ENCODE data around the gene LRRC57.
A peak's percentile ranks its signal among the peaks of the same experiment; 100 is the strongest.
"Not testable (repeated sequence)": the region's sequence is repeated elsewhere in the genome, so short reads cannot be mapped to it uniquely, and the experiment has no call there.

Gene LRRC57

DNA sequence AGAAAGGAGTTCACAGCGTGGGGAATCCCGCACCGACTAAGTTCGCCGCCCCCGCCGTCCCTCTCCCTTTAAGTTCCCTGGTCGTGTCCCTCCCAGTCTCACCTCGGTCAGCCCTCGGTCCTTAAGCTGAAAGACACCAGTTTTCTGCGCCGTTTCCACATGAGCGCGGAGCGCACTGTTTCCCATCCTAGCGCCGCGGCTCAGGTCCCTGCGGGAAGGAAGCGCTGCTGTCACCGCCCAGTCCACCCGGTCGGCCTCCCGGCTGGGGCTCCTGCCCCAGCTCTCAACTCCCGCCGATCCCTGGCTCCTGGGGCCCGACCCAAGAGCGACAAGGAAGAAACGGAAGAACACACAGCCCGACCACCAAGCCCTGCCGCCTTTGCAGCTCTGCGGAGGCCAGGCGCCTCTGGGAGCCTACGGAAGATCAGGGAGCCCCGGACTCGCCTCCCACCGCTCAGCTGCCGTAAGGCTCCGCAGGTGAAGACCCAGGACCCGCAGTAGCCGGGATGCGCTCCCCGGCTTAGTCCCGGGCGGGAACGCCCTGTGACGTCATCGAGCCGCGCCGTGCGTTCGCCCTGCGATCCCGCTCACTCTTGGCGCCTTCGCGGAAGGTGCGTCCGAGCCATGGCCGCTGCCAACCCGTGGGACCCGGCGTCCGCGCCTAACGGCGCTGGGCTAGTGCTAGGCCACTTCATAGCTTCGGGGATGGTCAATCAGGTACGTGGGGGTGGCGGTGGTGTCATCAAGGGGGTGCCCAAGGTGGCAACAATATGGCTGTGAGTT lies at the start of gene LRRC57, which contains the start of gene HAUS2:
TSS of gene LRRC57 (minus strand) at position 545 of the 783 bp plus-strand sequence. CDS start at position 186, 359 bp downstream.
TSS of gene HAUS2 (plus strand) at position 590 of the 783 bp plus-strand sequence. CDS start at position 625, 35 bp downstream.
- peak; percentile 80 for DNase-seq

DNA sequence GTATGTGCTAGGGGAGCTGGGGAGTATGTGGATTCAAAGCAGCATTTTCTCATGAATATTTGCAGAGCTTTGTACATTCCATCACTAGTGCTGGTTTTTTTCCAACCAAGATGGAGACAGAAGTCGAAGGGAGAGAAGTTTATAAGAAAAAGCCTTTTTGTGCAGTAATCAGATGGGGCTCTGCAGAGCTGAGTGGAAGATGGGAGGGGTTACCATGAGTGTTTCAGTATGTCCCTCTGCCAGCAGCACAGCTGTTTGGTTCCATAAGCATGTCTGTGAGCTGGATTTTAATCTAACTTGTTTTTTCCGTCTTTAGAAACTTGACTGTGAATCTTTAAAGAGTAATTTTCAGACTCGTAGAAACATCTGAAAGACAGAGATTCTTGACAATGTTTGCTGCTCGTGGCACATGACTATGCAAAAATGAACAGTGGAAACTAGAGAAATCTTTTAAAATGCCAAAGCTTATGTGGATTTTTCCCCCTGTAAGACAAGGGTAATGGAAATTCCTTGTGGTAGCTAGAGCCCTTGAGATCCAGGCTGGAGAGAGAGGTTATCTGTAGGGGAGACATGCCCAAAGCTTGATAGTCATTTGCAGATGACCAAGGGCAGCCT lies 47.1 kb upstream of the LRRC57 start:
- DNase-seq: no peak

DNA sequence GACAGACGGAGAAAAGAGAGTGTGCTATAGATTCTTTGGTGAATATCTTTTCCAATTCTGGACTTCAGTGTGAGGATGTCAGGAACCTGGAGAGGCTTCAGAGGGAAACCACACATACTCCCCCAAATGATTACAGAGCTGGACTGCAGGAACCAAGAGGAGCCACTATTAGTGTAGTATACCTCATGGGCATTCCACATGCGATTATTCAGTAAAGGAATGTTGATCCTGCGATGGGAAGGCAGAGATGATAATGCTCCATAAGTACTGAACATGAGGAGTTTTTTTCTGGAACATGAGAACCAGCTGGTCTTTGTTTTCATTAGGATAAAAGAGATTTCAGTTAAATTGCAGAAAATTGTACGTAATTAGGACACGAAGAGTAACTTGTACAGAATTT lies 45.5 kb upstream of the LRRC57 start:
- DNase-seq: no peak

- DNase-seq: no peak
Measured at GRCh38 chr15:42593143-42593542, 44.5 kb upstream of the LRRC57 start.

GRCh38 chr15:42592716-42593115 lies 44.1 kb upstream of the LRRC57 start:
- no peak for DNase-seq

- DNase-seq: peak; percentile 36
Measured at GRCh38 chr15:42591238-42591934, 42.8 kb upstream of the LRRC57 start.

DNA sequence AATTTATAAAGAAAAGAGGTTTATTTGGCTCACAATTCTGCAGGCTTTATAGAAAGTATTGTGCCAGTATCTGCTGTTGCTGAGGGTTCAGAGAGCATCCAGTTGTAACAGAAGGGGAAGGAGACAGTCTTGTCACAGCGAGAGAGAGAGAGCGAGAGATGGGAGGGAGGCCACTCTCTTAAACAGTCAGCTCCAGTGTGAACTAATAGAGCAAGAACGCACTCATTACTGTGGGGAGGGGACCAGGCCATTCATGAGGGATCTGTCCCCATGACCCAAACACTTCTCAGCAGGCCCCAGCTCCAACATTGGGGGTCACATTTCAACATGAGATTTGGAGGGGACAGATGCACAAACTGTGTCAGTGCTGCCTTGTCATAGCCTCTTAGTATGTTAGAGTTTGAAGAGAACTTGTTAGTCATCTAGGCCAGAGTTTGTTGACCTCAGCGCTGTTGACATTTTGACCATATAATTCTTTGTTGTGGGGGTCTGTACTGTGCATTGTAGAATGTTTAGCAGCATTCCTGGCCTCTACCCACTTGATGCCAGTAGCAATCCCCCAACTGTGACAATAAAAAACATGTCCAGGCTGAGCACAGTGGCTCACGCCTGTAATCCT lies 42.1 kb upstream of the LRRC57 start:
- no peak for DNase-seq

- peak; percentile 44 for DNase-seq
Measured at GRCh38 chr15:42584031-42584765, 35.6 kb upstream of the LRRC57 start.

- peak; percentile 52 for DNase-seq
Measured at GRCh38 chr15:42582569-42583375, 34.2 kb upstream of the LRRC57 start.

GRCh38 chr15:42581272-42581730 lies 32.7 kb upstream of the LRRC57 start:
- peak; percentile 87 for DNase-seq

DNA sequence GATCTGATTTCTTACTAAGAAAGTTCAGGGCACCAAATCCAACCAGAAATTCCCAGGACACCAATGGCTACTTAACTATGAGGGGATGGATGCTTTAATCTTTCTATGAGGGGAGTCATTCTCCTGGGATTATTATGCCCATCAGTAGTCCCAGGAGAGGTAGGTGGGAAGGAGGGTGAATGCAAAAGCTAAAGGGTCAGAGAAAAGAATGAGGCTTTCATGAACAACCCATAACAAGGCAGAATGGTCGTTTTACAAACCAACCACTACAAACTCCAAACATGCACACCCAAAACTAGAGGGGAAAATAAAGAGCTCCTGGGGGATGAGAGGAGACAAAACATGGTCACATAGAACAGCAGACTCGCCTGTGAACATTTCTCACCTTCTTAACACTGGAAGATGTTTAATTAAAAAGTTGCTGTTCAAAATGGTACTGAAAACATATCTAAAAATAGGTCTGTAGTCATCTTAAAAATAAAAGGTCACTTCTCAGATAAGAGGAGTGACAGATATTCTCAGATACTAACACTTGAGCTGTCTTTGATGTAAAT lies 30.5 kb upstream of the LRRC57 start:
- DNase-seq: no peak

DNA sequence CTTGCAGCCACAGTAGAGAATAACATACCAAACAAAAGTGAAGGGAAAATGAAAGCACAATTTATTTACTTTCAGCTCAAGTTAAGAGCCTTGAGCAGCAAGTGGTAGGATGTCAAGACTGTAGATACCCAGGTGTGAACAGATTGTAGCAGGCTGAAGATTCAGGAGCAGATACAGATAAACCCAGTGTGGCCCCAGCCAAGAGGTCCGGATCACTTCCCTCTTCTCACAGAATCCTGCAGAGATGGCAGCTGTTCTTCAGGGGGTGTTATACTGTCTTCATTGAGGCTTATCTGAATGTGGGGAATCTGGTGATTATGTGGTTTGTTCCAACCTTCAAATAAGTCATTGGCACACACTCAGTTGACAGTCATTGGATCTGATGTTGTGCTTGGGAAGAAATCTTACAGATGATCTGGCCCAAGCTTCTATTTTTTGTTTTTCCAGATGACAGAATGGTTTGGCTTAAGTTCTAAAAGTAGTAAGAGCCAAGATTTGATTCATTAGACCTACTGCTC lies 29.0 kb upstream of the LRRC57 start:
- no peak for DNase-seq

DNA sequence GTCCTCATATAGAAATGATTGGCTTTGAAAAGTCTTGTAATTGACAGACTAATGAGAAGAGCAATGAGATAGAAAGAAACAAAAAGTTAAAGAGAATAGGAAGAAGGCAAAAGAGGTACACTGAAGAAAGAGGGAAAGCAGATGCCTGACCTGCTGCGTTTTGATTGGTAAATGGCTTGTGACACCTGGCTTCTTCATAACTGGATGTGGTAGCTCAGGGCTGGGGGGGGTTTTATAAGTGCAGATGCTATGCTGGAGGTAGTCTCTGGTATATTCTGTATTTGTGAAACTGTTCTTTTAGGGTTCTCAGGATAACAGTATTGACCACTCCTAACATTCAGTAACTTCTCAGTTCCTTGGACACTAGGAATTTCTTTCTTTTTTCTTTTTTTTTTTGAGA lies 28.2 kb upstream of the LRRC57 start:
- no peak for DNase-seq

DNA sequence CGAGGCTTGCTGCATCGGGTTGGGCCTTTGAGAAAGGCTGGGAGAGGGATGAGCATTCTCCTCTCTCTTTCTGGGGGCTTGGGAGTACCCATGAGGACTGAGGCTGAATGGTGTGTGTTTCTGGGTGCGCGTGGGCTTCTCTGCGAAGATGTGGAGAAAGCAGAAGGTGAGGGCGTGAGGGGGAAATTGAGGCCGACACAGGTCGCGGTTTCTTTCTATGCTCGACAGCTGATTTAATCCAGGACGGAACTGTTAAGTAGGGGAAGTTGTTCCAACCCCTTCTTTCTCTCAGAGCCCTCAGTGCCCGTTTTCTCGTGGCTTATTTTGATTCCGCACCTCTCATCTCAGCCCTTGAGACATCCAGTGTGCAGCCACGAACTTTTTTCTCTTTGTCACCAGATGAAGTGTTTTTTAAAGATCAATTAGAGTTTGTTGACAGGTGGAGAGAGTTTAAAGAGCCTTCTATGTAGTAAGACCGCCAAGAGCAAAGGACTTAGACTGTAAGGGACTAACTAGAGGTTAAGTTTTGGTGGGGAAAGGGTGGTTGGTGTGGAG lies 27.5 kb upstream of the LRRC57 start:
- no peak for DNase-seq

DNA sequence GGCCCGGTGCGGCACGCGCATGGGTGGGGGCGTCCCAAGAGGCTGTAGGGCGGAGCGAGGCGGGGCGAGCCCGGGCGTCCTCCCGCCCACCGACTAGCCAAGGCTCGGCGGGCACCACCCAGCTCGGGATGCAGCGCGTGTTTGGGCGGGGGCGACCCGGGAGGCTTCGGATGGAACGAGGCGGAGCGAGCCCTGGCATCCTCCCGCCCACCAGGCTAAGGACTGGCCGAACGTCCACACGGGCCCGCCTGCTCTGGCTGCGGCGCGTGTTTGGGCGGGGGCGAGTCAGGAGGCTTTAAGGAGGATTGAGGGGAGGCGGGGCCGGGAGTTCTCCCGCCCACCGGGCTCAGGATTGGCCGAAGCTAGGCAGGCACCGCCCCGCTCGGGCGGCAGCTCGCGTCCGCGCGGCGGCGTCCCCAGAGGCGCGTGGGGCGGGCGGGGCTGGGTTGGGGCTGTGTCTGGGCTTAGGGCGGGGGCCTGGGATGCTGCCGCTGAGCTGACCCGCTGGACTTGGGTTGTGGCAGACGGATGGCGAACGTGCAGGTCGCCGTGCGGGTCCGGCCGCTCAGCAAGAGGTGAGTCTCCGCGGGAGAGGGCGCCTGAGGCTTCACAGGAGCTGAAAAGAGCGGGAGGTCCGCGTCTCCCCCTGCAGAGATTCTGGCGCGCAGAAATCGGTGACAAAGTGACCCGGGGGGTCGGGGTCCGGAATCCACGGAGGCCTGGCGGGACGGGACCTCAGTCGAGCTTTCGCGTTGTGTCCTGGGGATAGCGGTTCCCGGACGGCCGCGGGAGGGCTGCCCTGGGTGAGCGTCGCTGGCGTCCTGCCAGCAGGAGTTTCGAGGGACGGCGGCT lies 26.8 kb upstream of the LRRC57 start, which contains the start of gene STARD9:
TSS of gene STARD9 (plus strand) at position 419 of the 852 bp plus-strand sequence. CDS start at position 529, 110 bp downstream.
- peak; percentile 99 for DNase-seq

GRCh38 chr15:42558739-42559138 lies 10.1 kb upstream of the LRRC57 start:
- DNase-seq: no peak

DNA sequence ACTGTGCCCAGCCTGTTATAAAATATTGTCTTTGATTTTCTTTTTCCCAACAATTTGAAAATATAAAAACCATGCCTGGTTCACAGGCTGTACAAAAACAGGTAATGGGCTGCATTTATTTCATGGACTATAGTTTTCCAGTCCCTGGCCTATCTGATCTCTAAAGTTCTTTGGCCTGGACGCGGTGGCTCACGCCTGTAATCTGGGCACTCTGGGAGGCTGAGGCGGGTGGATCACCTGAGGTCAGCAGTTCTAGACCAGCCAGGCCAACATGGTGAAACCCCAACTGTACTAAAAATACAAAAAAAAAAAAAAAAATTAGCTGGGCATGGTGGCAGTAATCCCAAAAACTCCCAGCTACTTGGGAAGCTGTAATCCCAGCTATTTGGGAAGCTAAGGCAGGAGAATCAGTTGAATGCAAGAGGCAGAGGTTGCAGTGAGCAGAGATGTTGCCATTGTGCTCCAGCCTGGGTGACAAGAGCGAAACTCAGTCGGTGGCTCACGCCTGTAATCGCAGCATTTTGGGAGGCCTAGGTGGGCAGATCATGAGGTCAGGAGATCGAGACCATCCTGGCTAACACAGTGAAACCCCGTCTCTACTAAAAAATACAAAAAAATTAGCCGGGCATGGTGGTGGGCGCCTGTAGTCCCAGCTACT lies 8.1 kb upstream of the LRRC57 start:
- DNase-seq: not testable (repeated sequence)

- no peak for DNase-seq
Measured at GRCh38 chr15:42553554-42553953, 5.0 kb upstream of the LRRC57 start.
